A549 treated with AZD9567 at 1 μM for 4 hours (cell line): ENCODE data around the gene STK4. TPM values are rescaled to one million over a fixed set of nuclear protein-coding genes. Genes with fewer than 3 reads are reported as not detected.

Experiments
- total RNA-seq: library from RNA; stranded (reverse); fragments of 200-300 nt; extraction: Qiagen RNA extraction; gene quantifications from 5 replicates; pipeline ENCODE4 v1.2.3, GENCODE V29; 2022; ENCODE audit not compliant: insufficient read depth

Gene STK4
- total RNA-seq = 13.6 to 16.4 TPM (median 14.6 TPM) in 5 replicates

GRCh38 chr20:44966030-44966961, at the start of gene STK4:
TSS of gene STK4 (plus strand) at chr20:44966512. CDS start at chr20:44966569, 57 bp downstream.

DNA sequence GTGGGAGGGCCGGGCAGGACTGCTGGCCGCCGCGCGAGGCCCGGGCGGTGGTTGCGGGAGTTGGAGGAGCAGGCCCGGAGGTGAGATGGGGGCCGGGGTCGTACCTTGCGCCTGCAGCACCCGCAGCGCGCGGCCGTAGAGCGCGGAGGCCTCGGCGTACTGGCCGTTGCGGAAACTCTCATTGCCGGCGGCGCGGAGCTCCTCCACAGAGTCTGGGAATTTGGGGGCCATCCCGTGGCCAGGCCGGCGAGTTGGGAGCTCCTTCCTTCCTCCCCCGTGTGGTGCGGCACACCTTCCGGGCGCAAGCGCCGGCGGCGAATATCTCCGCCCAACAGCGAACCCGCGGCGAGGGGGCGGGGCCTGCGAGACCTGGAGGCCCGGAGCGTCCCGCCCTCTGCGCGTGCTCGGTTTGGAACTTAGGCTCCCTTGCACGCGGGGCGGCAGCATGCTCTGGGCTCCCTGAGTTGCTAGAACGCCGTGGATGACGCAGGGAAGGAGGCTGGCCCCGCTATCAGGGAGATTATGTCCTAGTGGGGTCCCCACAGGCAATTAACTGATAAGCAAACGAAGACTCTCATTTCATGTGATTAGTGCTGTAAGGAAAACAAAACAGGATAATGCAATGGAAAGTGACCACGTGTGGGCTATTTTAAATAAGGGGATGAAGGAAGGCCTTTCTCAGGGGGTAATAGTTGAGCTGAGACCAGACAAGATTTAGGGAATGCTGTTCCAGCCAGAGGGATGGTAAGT, 6.0 kb upstream of the STK4 start, which contains the start of gene TOMM34:
TOMM34 (minus strand) TSS at position 295 of the 750 bp plus-strand sequence; CDS start at position 231, 64 bp downstream.

DNA sequence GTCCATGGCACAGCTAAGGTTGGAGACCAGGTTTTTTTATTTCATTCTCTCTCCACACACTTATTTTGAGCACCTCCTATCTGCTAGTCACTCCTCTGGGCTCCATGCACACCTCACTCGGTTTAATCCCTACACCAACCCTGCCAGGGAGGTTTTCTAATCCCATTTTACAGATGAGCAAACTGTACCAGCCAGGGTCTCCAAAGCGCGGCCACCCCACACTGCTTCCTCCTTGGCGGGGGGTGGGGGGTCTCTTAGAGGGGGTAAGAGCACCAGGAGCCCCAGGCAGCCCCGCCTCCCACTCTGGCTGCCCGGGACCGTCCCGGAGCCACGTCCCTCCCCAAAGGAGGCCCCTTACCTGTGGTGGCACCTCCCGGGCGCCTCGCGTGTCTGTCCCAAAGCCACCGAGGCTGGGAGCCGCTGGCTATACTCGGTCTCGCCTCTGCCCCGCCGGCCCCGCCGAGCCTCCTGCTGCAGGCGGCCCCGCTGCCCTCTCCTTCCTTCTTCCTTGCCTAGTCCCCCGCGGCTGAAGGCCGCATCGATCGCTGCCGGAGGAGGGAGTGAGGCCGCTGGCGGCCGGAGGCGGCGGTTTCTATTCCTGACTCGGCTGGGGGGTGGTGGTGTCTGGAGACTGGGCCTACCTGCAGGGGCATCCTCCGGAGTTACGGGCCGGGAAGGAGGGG, 134.4 kb downstream of the STK4 start, which contains the start of gene KCNS1:
KCNS1 (minus strand) TSS at position 565 of the 683 bp plus-strand sequence. CDS start 1,891 bp downstream, outside the sequence.

GRCh38 chr20:45114465-45115385, 148.4 kb downstream of the STK4 start, which contains the start of gene WFDC5:
TSS of gene WFDC5 (minus strand) at chr20:45115174. CDS start at chr20:45115083, 91 bp downstream.

DNA sequence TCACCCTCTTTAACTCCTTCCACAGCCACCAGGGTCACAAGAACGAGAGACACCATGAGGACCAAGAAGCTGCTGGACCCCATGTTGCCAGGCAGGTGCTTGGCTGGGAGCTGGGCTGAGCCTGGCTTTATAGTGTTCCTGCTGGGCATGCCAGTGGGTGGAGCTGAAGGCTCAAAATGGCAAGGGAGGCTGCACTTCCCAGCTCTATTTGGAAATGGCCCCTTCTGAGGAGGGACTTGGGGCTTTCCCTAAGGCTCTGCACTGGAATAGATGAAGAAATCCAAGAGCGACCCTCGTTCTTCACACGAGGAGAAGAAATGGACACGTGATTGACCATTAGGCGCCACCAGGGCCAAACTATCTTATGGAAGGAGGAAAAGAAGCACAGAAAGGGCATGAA, 158.1 kb downstream of the STK4 start, which contains the start of gene WFDC12:
WFDC12 (minus strand) TSS at position 101 of the 400 bp plus-strand sequence; CDS start at position 83, 18 bp downstream.

Other genes with a start within 250 kb of the STK4 start
- gene KCNK15, start 220.6 kb upstream of the STK4 start, total RNA-seq = 0.52 to 0.64 TPM (median 0.59 TPM) in 4 of 5 replicates, not detected in the other
- 0.60 to 1.7 TPM (median 1.6 TPM) in 5 replicates for gene RIMS4, start 156.0 kb upstream of the STK4 start, total RNA-seq
- gene YWHAB, start 80.8 kb upstream of the STK4 start, total RNA-seq = 184 to 225 TPM (median 188 TPM) in 5 replicates
- gene PABPC1L, start 56.5 kb upstream of the STK4 start, total RNA-seq = 8.9 to 20.7 TPM (median 19.7 TPM) in 5 replicates
- 39.4 to 46.1 TPM (median 40.5 TPM) in 5 replicates for gene TOMM34, start 6.1 kb upstream of the STK4 start, total RNA-seq
- gene KCNS1, start 134.6 kb downstream of the STK4 start, total RNA-seq = 0.01 TPM in 1 of 5 replicates, not detected in the others
- not detected in 5 replicates for gene WFDC5, start 148.7 kb downstream of the STK4 start, total RNA-seq
- gene WFDC12, start 158.0 kb downstream of the STK4 start, total RNA-seq = not detected in 5 replicates
- gene PI3, start 208.4 kb downstream of the STK4 start, total RNA-seq = 1.8 to 3.8 TPM (median 2.3 TPM) in 4 of 5 replicates, not detected in the other
- not detected in 5 replicates for gene SEMG1, start 240.5 kb downstream of the STK4 start, total RNA-seq